SK-N-SH (cell line): ENCODE data around the gene RBM20. TPM values are rescaled to one million over a fixed set of nuclear protein-coding genes. Genes with fewer than 3 reads are reported as not detected.
"Not testable (repeated sequence)": the region's sequence is repeated elsewhere in the genome, so short reads cannot be mapped to it uniquely, and the experiment has no call there.

Experiments used
- CTCF ChIA-PET: fragments of 300-600, 350-600 bp; formaldehyde crosslinking; extraction: SDS; loops from one replicate; lab custom pipeline; 2021; lab: Yijun Ruan, JAX
- POLR2A ChIA-PET: fragments of 350-600 bp; sonication (Branson Sonifier 250); formaldehyde crosslinking; extraction: SDS; loops from one replicate; lab custom pipeline; 2020; ENCODE audit warnings: antibody characterized with exemption, inconsistent platforms; lab: Yijun Ruan, JAX
- DNase-seq: peaks from one replicate; pipeline ENCODE4 v3.0.0; 2012
- H2AFZ ChIP-seq: fragments of 200-600 bp; sonication (generic); 2 replicates; pipeline ENCODE4 v1.8.1; 2016; ENCODE audit warnings: antibody characterized with exemption, mild to moderate bottlenecking, low read depth
- H3F3A ChIP-seq: fragments of 200-600 bp; sonication (generic); replicated peaks from 2 replicates; pipeline ENCODE3; 2016; ENCODE audit warnings: antibody characterized with exemption, mild to moderate bottlenecking; ENCODE audit not compliant: insufficient read depth
- H3K27ac ChIP-seq, 2 experiments: fragments of 200-500 bp in 1 of 2; fragments of 200-600 bp in 1 of 2; sonication (Bioruptor generic) in 1 of 2; sonication (generic), shearing (Covaris generic) in 1 of 2; 2 replicates each; pipeline versions ENCODE4 v1.5.1 to v1.6.1; 2014 to 2016; ENCODE audit warnings: low read depth in 2 of 2, inconsistent platforms in 1 of 2, low read length in 1 of 2, mild to moderate bottlenecking in 1 of 2, mixed read lengths in 1 of 2
- H3K27me3 ChIP-seq: fragments of 200-600 bp; sonication (generic), shearing (Covaris generic); 2 replicates; pipeline ENCODE4 v1.6.1; 2016; ENCODE audit warnings: mixed run types; ENCODE audit not compliant: insufficient read depth
- H3K36me3 ChIP-seq, 2 experiments: fragments of 200-500 bp in 1 of 2; fragments of 200-600 bp in 1 of 2; sonication (Bioruptor generic) in 1 of 2; sonication (generic) in 1 of 2; replicated peaks in 1 of 2; 2 replicates each; pipeline versions ENCODE3 to v1.5.1; 2014 to 2016; ENCODE audit warnings: low read length in 1 of 2, mild to moderate bottlenecking in 1 of 2; ENCODE audit not compliant: insufficient read depth in 2 of 2, control insufficient read depth in 1 of 2
- H3K4me1 ChIP-seq, 2 experiments: fragments of 200-500 bp in 1 of 2; fragments of 200-600 bp in 1 of 2; sonication (Bioruptor generic) in 1 of 2; sonication (generic), shearing (Covaris generic) in 1 of 2; 2 replicates each; pipeline versions ENCODE4 v1.5.1 to v1.6.1; 2014 to 2016; ENCODE audit warnings: low read depth in 1 of 2, low read length in 1 of 2, mixed run types in 1 of 2; ENCODE audit not compliant: insufficient read depth in 2 of 2, control insufficient read depth in 1 of 2
- H3K4me2 ChIP-seq: fragments of 200-600 bp; sonication (generic), shearing (Covaris generic); 2 replicates; pipeline ENCODE4 v1.6.1; 2017; ENCODE audit warnings: mixed run types
- H3K4me3 ChIP-seq, 2 experiments: fragments of 200-500 bp in 1 of 2; fragments of 200-600 bp in 1 of 2; sonication (Bioruptor generic) in 1 of 2; sonication (generic), shearing (Covaris generic) in 1 of 2; 2 replicates each; pipeline versions ENCODE4 v1.5.1 to v1.8.1; 2014 to 2016; ENCODE audit warnings: low read depth in 2 of 2, inconsistent platforms in 1 of 2, low read length in 1 of 2, mild to moderate bottlenecking in 1 of 2, mixed read lengths in 1 of 2, moderate library complexity in 1 of 2
- H3K79me2 ChIP-seq: fragments of 200-600 bp; sonication (generic); 2 replicates; pipeline ENCODE4 v1.8.1; 2017; ENCODE audit warnings: mild to moderate bottlenecking; ENCODE audit not compliant: insufficient read depth
- H3K9ac ChIP-seq: fragments of 200-600 bp; sonication (generic); 2 replicates; pipeline ENCODE4 v1.6.1; 2017; ENCODE audit warnings: mixed run types
- H3K9me2 ChIP-seq: fragments of 200-600 bp; sonication (generic); 2 replicates; pipeline ENCODE4 v1.6.1; 2017; ENCODE audit warnings: mixed run types
- H3K9me3 ChIP-seq: fragments of 200-600 bp; sonication (generic); 2 replicates; pipeline ENCODE4 v1.6.1; 2017; ENCODE audit warnings: mixed run types, mild to moderate bottlenecking, moderate library complexity
- H4K20me1 ChIP-seq: fragments of 200-600 bp; sonication (generic); 2 replicates; pipeline ENCODE4 v1.6.1; 2017; ENCODE audit warnings: mild to moderate bottlenecking, mixed run types; ENCODE audit not compliant: insufficient read depth
- CHD2 ChIP-seq: fragments of 150-350 bp; IDR thresholded peaks from 2 replicates; pipeline ENCODE4 v1.6.1; 2018; ENCODE audit warnings: low read length; ENCODE audit not compliant: partially characterized antibody
- FOSL2 ChIP-seq: IDR thresholded peaks from 2 replicates; pipeline ENCODE4 v1.4.0; 2012; ENCODE audit warnings: low read depth, mild to moderate bottlenecking, moderate library complexity, borderline replicate concordance
- FOXJ3 ChIP-seq: sonication (generic); formaldehyde crosslinking; IDR thresholded peaks from 2 replicates; pipeline ENCODE4 v1.5.1; 2020; ENCODE audit warnings: mild to moderate bottlenecking, missing genetic modification reagents
- JUND ChIP-seq: IDR thresholded peaks from 2 replicates; pipeline ENCODE4 v1.4.0; 2012
- WGBS: methylation state at CpG from one replicate; pipeline ENCODE4 v1.1.6; 2017; ENCODE audit warnings: low lambda C conversion rate; 5-methylcytosine and 5-hydroxymethylcytosine counted together
- polyA plus RNA-seq, 3 experiments: library from polyadenylated mRNA; depleted of rRNA; stranded (reverse); fragments of >200 nt; gene quantifications; 2 replicates each; pipeline ENCODE4 v1.2.3, GENCODE V29; 2012
- TF ChIP-seq, protein P1 (sequence below): fragments of 200-600 bp; sonication (generic); IDR thresholded peaks from 2 replicates; pipeline ENCODE4 v1.6.1; 2017; ENCODE audit warnings: antibody characterized with exemption, mild to moderate bottlenecking, moderate library complexity

RBM20 gene
- polyA plus RNA-seq, 1 of the 3 experiments (the other 2 are of a cell fraction) = 0.64 TPM

DNA sequence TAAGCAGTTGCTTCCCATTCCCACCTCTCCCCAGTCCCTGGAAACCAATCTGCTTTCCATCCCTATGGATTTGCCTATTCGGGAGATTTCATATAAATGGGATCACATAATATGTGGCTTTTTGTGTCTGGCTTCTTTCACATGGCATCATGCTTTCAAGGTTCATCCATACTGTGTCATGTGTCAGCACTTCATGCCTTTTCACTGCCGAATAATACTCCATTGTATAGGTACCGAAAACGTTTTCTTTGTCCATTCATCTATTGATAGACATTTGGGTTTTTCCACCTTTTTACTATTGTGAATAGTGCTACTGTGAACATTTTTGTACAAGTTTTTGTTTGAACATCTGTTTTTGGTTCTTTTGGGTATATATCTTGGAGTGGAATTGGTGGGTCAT lies 12.5 kb downstream of the RBM20 start:
- Histone ChIP-seq H3K4me2 (no peak overlapping the region), H3K36me3 (no peaks in the 10 kb centered on the region), H3K4me1 (peaks cover 2 to 5% of the 10 kb centered on the region in 2 experiments; a peak in 3 of 4 replicates), H3K9me2 (no peaks in the 10 kb centered on the region), H3K27ac (no peak overlapping the region), H3K27me3 (no peaks in the 10 kb centered on the region), H3F3A (peaks cover 4% of the 10 kb centered on the region), H4K20me1 (no peaks in the 10 kb centered on the region), H2AFZ (no peak overlapping the region), H3K9ac (no peak overlapping the region), H3K4me3 (no peak overlapping the region), H3K9me3 (no peaks in the 10 kb centered on the region), H3K79me2 (no peaks in the 10 kb centered on the region)
- 94% methylated on average over 4 of the region's 4 CpGs for WGBS
- ChIA-PET CTCF (interaction anchor here (4.9 kb wide), 1 partner anchor 15 kb away, joined by 34 read pairs; no protein-coding TSS in a partner anchor), POLR2A (no interaction called here)
- no peak for TF ChIP-seq JUND
- TF ChIP-seq, protein P1, sequence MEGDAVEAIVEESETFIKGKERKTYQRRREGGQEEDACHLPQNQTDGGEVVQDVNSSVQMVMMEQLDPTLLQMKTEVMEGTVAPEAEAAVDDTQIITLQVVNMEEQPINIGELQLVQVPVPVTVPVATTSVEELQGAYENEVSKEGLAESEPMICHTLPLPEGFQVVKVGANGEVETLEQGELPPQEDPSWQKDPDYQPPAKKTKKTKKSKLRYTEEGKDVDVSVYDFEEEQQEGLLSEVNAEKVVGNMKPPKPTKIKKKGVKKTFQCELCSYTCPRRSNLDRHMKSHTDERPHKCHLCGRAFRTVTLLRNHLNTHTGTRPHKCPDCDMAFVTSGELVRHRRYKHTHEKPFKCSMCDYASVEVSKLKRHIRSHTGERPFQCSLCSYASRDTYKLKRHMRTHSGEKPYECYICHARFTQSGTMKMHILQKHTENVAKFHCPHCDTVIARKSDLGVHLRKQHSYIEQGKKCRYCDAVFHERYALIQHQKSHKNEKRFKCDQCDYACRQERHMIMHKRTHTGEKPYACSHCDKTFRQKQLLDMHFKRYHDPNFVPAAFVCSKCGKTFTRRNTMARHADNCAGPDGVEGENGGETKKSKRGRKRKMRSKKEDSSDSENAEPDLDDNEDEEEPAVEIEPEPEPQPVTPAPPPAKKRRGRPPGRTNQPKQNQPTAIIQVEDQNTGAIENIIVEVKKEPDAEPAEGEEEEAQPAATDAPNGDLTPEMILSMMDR = no peak
- no peak for DNase-seq

DNA sequence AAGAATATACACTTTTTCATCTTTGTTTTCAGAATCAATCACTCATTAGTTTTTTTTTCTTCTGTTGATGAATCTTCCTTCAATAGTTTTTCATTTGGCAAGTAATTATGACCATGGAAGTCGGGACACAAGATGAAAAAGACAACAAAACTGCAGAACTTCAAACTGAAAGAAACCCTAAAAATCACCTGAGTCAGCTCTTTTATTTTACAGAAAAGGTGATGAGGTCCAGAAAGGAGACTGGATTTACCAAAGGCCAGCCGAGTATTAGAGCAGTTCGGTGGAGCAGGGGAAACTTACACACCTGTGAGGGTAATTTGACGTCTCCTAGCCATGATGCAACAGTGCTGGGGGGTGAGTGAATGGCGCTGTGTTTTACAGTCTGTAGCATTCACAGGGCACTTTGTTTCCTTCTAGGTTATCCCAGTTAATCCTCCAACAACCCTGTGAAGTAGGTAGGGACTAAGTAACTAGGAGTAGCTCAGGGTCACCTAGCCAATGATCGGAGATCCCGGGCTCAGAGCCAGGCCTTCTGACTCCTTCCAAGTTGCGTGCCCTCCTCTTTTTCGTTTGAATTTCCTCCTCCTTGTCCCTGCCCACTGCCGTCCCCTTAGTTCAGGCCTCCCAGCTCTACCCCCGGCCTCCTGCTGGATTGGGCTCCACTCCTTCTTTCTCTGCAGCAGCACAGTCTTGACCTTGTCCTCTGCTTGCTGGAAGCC lies 14.0 kb downstream of the RBM20 start:
- ChIA-PET POLR2A (no interaction called here), CTCF (interaction anchor here (0.7 to 4.9 kb wide), 4 partner anchors 9 to 48 kb away, joined by 3 to 34 read pairs (median 3); no protein-coding TSS in a partner anchor)
- Histone ChIP-seq H3K27ac (no peak overlapping the region), H4K20me1 (no peaks in the 10 kb centered on the region), H3F3A (peaks cover 4% of the 10 kb centered on the region), H3K9ac (no peak overlapping the region), H3K4me2 (no peak overlapping the region), H3K9me3 (no peaks in the 10 kb centered on the region), H2AFZ (no peak overlapping the region), H3K4me1 (peaks cover 0 to 2% of the 10 kb centered on the region in 2 experiments; a peak in 2 of 4 replicates), H3K36me3 (no peaks in the 10 kb centered on the region), H3K9me2 (no peaks in the 10 kb centered on the region), H3K27me3 (no peaks in the 10 kb centered on the region), H3K4me3 (no peak overlapping the region), H3K79me2 (no peaks in the 10 kb centered on the region)
- TF ChIP-seq FOXJ3 = no peak
- no peak for TF ChIP-seq CHD2
- DNase-seq = no peak
- 90% methylated on average over 11 of the region's 11 CpGs for WGBS

- TF ChIP-seq FOSL2 = no peak
- H2AFZ ChIP-seq = no peak overlapping the region
- WGBS = 73% methylated on average over 1 of the region's 1 CpG
- no peaks in the 10 kb centered on the region for H3K27me3 ChIP-seq
- H3K9me2 ChIP-seq = no peaks in the 10 kb centered on the region
- H3K27ac ChIP-seq = no peak overlapping the region
- no peak overlapping the region for H3K9ac ChIP-seq
- CTCF ChIA-PET = interaction anchor here (0.9 to 4.9 kb wide), 4 partner anchors 10 to 37 kb away, joined by 3 to 34 read pairs (median 4); no protein-coding TSS in a partner anchor
- no peak overlapping the region for H3K4me2 ChIP-seq
- POLR2A ChIA-PET = no interaction called here
- no peak overlapping the region for H3K4me3 ChIP-seq
- peaks cover 4% of the 10 kb centered on the region for H3F3A ChIP-seq
- H3K4me1 ChIP-seq = peaks cover 0 to 2% of the 10 kb centered on the region in 2 experiments; a peak in 2 of 4 replicates
- DNase-seq = no peak
- no peaks in the 10 kb centered on the region for H3K79me2 ChIP-seq
- no peaks in the 10 kb centered on the region for H3K9me3 ChIP-seq
- no peaks in the 10 kb centered on the region for H4K20me1 ChIP-seq
- H3K36me3 ChIP-seq = no peaks in the 10 kb centered on the region
These were observed 15.4 kb downstream of the RBM20 start for GRCh38 chr10:110659558-110659957.

GRCh38 chr10:110660289-110660688 lies 16.2 kb downstream of the RBM20 start:
- H4K20me1 ChIP-seq, H3K27me3 ChIP-seq, H3K4me2 ChIP-seq, H3F3A ChIP-seq, H3K4me1 ChIP-seq, H2AFZ ChIP-seq, H3K79me2 ChIP-seq, H3K27ac ChIP-seq, H3K9me3 ChIP-seq, H3K36me3 ChIP-seq, H3K4me3 ChIP-seq, H3K9ac ChIP-seq, H3K9me2 ChIP-seq, DNase-seq, POLR2A ChIA-PET: not testable (repeated sequence)
- 91% methylated on average over 8 of the region's 8 CpGs for WGBS
- CTCF ChIA-PET = interaction anchor here (1.6 to 4.9 kb wide), 2 partner anchors 11 to 20 kb away, joined by 4 to 34 read pairs; no protein-coding TSS in a partner anchor
